ENCODE results near the gene IL9R.
"Not testable (repeated sequence)": the region's sequence is repeated elsewhere in the genome, so short reads cannot be mapped to it uniquely, and the experiment has no call there.

The IL9R gene

GRCh38 chrX:155997436-155997835 is at the start of gene IL9R:
Gene IL9R (plus strand): TSS chrX:155997696. CDS start chrX:155997760, 64 bp downstream.
- peak; percentile 10 for DNase-seq (ENCODE audit: low read depth, low spot score)

- DNase-seq (ENCODE audit: low read depth, low spot score), result no peak
These were observed 48.4 kb upstream of the IL9R start for GRCh38 chrX:155949098-155949497.

- no peak for DNase-seq (ENCODE audit: low read depth, low spot score)
These were observed 46.2 kb upstream of the IL9R start for GRCh38 chrX:155951237-155951789.

GRCh38 chrX:155953055-155953454 is 44.4 kb upstream of the IL9R start:
- no peak for DNase-seq (ENCODE audit: low read depth, low spot score)

- no peak for DNase-seq (ENCODE audit: low read depth, low spot score)
These were observed 42.7 kb upstream of the IL9R start for GRCh38 chrX:155954793-155955192.

- no peak for DNase-seq (ENCODE audit: low read depth, low spot score)
These were observed 41.4 kb upstream of the IL9R start for GRCh38 chrX:155956099-155956498.

- DNase-seq (ENCODE audit: low read depth, low spot score), result no peak
These were observed 40.8 kb upstream of the IL9R start for GRCh38 chrX:155956649-155957048.

- no peak for DNase-seq (ENCODE audit: low read depth, low spot score)
These were observed 39.7 kb upstream of the IL9R start for GRCh38 chrX:155957843-155958242.

GRCh38 chrX:155959018-155959587 is 38.4 kb upstream of the IL9R start:
- DNase-seq (ENCODE audit: low read depth, low spot score), result no peak

- no peak for DNase-seq (ENCODE audit: low read depth, low spot score)
These were observed 34.6 kb upstream of the IL9R start for GRCh38 chrX:155962906-155963305.

GRCh38 chrX:155966876-155967275 is 30.6 kb upstream of the IL9R start:
- DNase-seq (ENCODE audit: low read depth, low spot score), result no peak

GRCh38 chrX:155967653-155968325 is 29.7 kb upstream of the IL9R start:
- DNase-seq (ENCODE audit: low read depth, low spot score), result no peak

GRCh38 chrX:155968326-155968661 is 29.2 kb upstream of the IL9R start:
- DNase-seq (ENCODE audit: low read depth, low spot score), result no peak

GRCh38 chrX:155968791-155969190 is 28.7 kb upstream of the IL9R start:
- DNase-seq (ENCODE audit: low read depth, low spot score), result no peak

GRCh38 chrX:155971658-155972057 is 25.8 kb upstream of the IL9R start:
- not testable (repeated sequence) for DNase-seq (ENCODE audit: low read depth, low spot score)

GRCh38 chrX:155972241-155972640 is 25.3 kb upstream of the IL9R start:
- DNase-seq (ENCODE audit: low read depth, low spot score), result not testable (repeated sequence)

- DNase-seq (ENCODE audit: low read depth, low spot score), result no peak
These were observed 14.2 kb upstream of the IL9R start for GRCh38 chrX:155983326-155983725.

- no peak for DNase-seq (ENCODE audit: low read depth, low spot score)
These were observed 12.3 kb upstream of the IL9R start for GRCh38 chrX:155985208-155985607.

- DNase-seq (ENCODE audit: low read depth, low spot score), result not testable (repeated sequence)
These were observed 10.5 kb upstream of the IL9R start for GRCh38 chrX:155986995-155987394.

- no peak for DNase-seq (ENCODE audit: low read depth, low spot score)
These were observed 8.6 kb upstream of the IL9R start for GRCh38 chrX:155988859-155989258.

- no peak for DNase-seq (ENCODE audit: low read depth, low spot score)
These were observed 4.1 kb upstream of the IL9R start for GRCh38 chrX:155993421-155993820.

GRCh38 chrX:155995321-155995875 is 2.1 kb upstream of the IL9R start:
- DNase-seq (ENCODE audit: low read depth, low spot score), result no peak

GRCh38 chrX:155998116-155998515 is 620 bp downstream of the IL9R start:
- DNase-seq (ENCODE audit: low read depth, low spot score), result no peak

All from activated naive CD8-positive, alpha-beta T cell treated with anti-CD3 and anti-CD28 coated beads, Interleukin-2, amount 50 U/mL, for 16 hours (primary cell).